ENCODE measurements around the gene RCOR1.

The RCOR1 gene

DNA sequence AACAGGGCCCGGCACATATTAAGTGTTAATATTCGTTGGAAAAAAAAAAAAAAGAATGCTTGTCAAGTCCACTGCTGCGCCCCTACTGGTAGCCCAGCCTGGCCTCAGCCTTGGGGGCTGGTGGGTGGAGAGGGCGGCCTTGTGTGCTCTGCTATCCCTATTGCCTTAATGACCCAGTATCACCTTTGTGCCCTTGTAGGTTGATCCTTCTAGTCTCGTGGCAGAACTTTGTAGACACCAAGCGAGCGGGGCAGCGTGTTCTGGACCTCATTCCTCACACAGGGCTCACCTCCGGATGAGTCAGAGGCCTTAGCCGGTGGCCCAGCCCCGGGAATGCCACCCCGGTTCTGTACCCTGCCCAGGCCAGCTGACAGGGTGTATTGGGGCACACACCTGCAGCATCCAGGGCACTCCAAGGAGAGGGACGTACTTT lies 1.8 kb upstream of the RCOR1 start:
- H3K27me3 ChIP-seq (ENCODE audit: insufficient read depth, low read length), result no peaks in the 10 kb centered on the region
- H3K27ac ChIP-seq (ENCODE audit: low read depth, low read length, poor library complexity, severe bottlenecking), result no peak overlapping the region
- no peak overlapping the region for H2AFZ ChIP-seq (ENCODE audit: low read length)
- peaks cover 22% of the 10 kb centered on the region for H3K79me2 ChIP-seq (ENCODE audit: insufficient read depth, low read length)
- H3K36me3 ChIP-seq (ENCODE audit: insufficient read depth, low read length), result no peaks in the 10 kb centered on the region
- no peaks in the 10 kb centered on the region for H3F3A ChIP-seq (ENCODE audit: insufficient read depth, low read length)
- no peaks in the 10 kb centered on the region for H4K20me1 ChIP-seq (ENCODE audit: insufficient read depth, low read length)
- TF ChIP-seq, protein P1, sequence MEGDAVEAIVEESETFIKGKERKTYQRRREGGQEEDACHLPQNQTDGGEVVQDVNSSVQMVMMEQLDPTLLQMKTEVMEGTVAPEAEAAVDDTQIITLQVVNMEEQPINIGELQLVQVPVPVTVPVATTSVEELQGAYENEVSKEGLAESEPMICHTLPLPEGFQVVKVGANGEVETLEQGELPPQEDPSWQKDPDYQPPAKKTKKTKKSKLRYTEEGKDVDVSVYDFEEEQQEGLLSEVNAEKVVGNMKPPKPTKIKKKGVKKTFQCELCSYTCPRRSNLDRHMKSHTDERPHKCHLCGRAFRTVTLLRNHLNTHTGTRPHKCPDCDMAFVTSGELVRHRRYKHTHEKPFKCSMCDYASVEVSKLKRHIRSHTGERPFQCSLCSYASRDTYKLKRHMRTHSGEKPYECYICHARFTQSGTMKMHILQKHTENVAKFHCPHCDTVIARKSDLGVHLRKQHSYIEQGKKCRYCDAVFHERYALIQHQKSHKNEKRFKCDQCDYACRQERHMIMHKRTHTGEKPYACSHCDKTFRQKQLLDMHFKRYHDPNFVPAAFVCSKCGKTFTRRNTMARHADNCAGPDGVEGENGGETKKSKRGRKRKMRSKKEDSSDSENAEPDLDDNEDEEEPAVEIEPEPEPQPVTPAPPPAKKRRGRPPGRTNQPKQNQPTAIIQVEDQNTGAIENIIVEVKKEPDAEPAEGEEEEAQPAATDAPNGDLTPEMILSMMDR (IDR thresholded peaks at IDR 0.05; ENCODE audit: low read length), result peak; percentile 27
- TF ChIP-seq EZH2 (IDR thresholded peaks at IDR 0.05; ENCODE audit: borderline replicate concordance, low read length), result no peak
- H3K4me3 ChIP-seq (ENCODE audit: low read depth, low read length, poor library complexity, severe bottlenecking), result peak overlapping the region; percentile 83
- H3K9me2 ChIP-seq (ENCODE audit: low read depth, low read length), result no peaks in the 10 kb centered on the region
- H3K4me2 ChIP-seq (ENCODE audit: low read length), result peak overlapping the region; percentile 64
- H3K4me1 ChIP-seq (ENCODE audit: insufficient read depth, low read length, severe bottlenecking), result peaks cover 22% of the 10 kb centered on the region
- peak overlapping the region; percentile 88 for H3K9ac ChIP-seq (ENCODE audit: low read length)
- H3K9me3 ChIP-seq (ENCODE audit: low read length), result no peaks in the 10 kb centered on the region

DNA sequence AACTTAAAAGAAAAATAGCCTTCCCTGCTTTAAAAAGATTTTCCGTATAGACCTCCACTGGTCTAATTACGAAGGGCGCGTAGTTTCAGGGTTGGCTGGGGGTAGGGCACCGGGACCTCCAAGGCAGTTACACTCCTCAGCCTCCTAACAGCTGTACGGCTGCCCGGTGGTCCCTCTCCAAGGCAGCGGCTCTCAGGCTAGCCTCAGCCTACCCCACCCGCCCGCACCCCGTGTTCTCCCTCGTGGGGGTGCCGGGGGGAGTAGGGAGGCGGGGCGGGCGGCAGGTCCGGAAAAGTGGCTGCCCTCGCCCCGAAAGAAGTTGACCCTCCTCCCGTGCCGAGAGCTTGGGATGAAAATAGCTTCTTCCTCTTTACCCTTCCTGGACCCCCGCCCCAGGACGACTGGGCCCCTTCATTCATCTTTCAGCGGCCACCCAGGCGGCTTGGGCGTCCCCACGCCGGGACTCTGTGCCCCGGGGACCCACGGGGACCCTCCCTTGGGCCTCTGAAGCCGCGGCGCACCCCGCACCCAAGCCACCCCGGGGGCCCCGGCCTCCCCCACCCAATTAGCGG lies 991 bp upstream of the RCOR1 start:
- Histone ChIP-seq H3K4me1 (ENCODE audit: insufficient read depth, low read length, severe bottlenecking) (peaks cover 22% of the 10 kb centered on the region), H3K4me3 (ENCODE audit: low read depth, low read length, poor library complexity, severe bottlenecking) (peak overlapping the region; percentile 83), H3K4me2 (ENCODE audit: low read length) (peak overlapping the region; percentile 64), H3F3A (ENCODE audit: insufficient read depth, low read length) (no peaks in the 10 kb centered on the region), H2AFZ (ENCODE audit: low read length) (no peak overlapping the region), H3K36me3 (ENCODE audit: insufficient read depth, low read length) (no peaks in the 10 kb centered on the region), H4K20me1 (ENCODE audit: insufficient read depth, low read length) (no peaks in the 10 kb centered on the region), H3K9me3 (ENCODE audit: low read length) (no peaks in the 10 kb centered on the region), H3K79me2 (ENCODE audit: insufficient read depth, low read length) (peaks cover 26% of the 10 kb centered on the region), H3K9ac (ENCODE audit: low read length) (peak overlapping the region; percentile 88), H3K27ac (ENCODE audit: low read depth, low read length, poor library complexity, severe bottlenecking) (peak overlapping the region; percentile 73), H3K27me3 (ENCODE audit: insufficient read depth, low read length) (no peaks in the 10 kb centered on the region), H3K9me2 (ENCODE audit: low read depth, low read length) (no peaks in the 10 kb centered on the region)
- TF ChIP-seq, protein P1 (IDR thresholded peaks at IDR 0.05; ENCODE audit: low read length), result no peak
- TF ChIP-seq EZH2 (IDR thresholded peaks at IDR 0.05; ENCODE audit: borderline replicate concordance, low read length), result no peak

DNA sequence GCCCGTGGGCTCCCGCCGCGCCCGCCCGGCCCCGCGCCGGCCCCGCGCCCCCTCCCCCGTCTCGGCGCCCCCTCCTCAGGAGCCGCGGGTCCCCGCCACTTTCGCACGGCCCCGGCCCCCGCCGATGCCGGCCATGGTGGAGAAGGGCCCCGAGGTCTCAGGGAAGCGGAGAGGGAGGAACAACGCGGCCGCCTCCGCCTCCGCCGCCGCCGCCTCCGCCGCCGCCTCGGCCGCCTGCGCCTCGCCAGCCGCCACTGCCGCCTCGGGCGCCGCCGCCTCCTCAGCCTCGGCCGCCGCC lies 263 bp downstream of the RCOR1 start:
- H4K20me1 ChIP-seq (ENCODE audit: insufficient read depth, low read length), result no peaks in the 10 kb centered on the region
- no peaks in the 10 kb centered on the region for H3K9me3 ChIP-seq (ENCODE audit: low read length)
- H3F3A ChIP-seq (ENCODE audit: insufficient read depth, low read length), result no peaks in the 10 kb centered on the region
- TF ChIP-seq, protein P1 (IDR thresholded peaks at IDR 0.05; ENCODE audit: low read length), result no peak
- no peak for TF ChIP-seq EZH2 (IDR thresholded peaks at IDR 0.05; ENCODE audit: borderline replicate concordance, low read length)
- H3K4me1 ChIP-seq (ENCODE audit: insufficient read depth, low read length, severe bottlenecking), result peaks cover 22% of the 10 kb centered on the region
- no peaks in the 10 kb centered on the region for H3K9me2 ChIP-seq (ENCODE audit: low read depth, low read length)
- H3K36me3 ChIP-seq (ENCODE audit: insufficient read depth, low read length), result no peaks in the 10 kb centered on the region
- peak overlapping the region; percentile 92 for H3K4me3 ChIP-seq (ENCODE audit: low read depth, low read length, poor library complexity, severe bottlenecking)
- peak overlapping the region; percentile 75 for H3K27ac ChIP-seq (ENCODE audit: low read depth, low read length, poor library complexity, severe bottlenecking)
- H2AFZ ChIP-seq (ENCODE audit: low read length), result no peak overlapping the region
- H3K79me2 ChIP-seq (ENCODE audit: insufficient read depth, low read length), result peaks cover 26% of the 10 kb centered on the region
- peak overlapping the region; percentile 85 for H3K9ac ChIP-seq (ENCODE audit: low read length)
- peak overlapping the region; percentile 87; the same call in 1 of the 2 replicates for H3K4me2 ChIP-seq (ENCODE audit: low read length)
- H3K27me3 ChIP-seq (ENCODE audit: insufficient read depth, low read length), result no peaks in the 10 kb centered on the region

Measured in OCI-LY1 (cell line).